HG03442 (cell line): Measurements from ENCODE around the gene PLEKHG7.

Experiments
- ATAC-seq: cut with Tn5 transposase; IDR thresholded peaks from one replicate; pipeline ENCODE4 v1.9.1; 2021; ENCODE audit warnings: mild to moderate bottlenecking, moderate library complexity; ENCODE audit not compliant: unreplicated experiment

PLEKHG7 gene

GRCh38 chr12:92706594-92706993 lies 3.8 kb downstream of the PLEKHG7 start:
- no peak for ATAC-seq

GRCh38 chr12:92707926-92708325 lies 5.1 kb downstream of the PLEKHG7 start:
- ATAC-seq: no peak

GRCh38 chr12:92715625-92716024 lies 12.8 kb downstream of the PLEKHG7 start:
- ATAC-seq: no peak

- no peak for ATAC-seq
These were observed 14.4 kb downstream of the PLEKHG7 start for GRCh38 chr12:92717202-92717601.

- no peak for ATAC-seq
These were observed 15.7 kb downstream of the PLEKHG7 start for GRCh38 chr12:92718483-92718990.

GRCh38 chr12:92719674-92720073 lies 16.9 kb downstream of the PLEKHG7 start:
- no peak for ATAC-seq

GRCh38 chr12:92721130-92721529 lies 18.3 kb downstream of the PLEKHG7 start:
- ATAC-seq: no peak

- no peak for ATAC-seq
These were observed 18.9 kb downstream of the PLEKHG7 start for GRCh38 chr12:92721656-92722055.

GRCh38 chr12:92722897-92723296 lies 20.1 kb downstream of the PLEKHG7 start:
- no peak for ATAC-seq

GRCh38 chr12:92726850-92727249 lies 24.1 kb downstream of the PLEKHG7 start:
- ATAC-seq: no peak

- no peak for ATAC-seq
These were observed 27.1 kb downstream of the PLEKHG7 start for GRCh38 chr12:92729773-92730305.

GRCh38 chr12:92730758-92731157 lies 28.0 kb downstream of the PLEKHG7 start:
- no peak for ATAC-seq

- no peak for ATAC-seq
These were observed 29.4 kb downstream of the PLEKHG7 start for GRCh38 chr12:92732216-92732615.

GRCh38 chr12:92732716-92733115 lies 29.9 kb downstream of the PLEKHG7 start:
- no peak for ATAC-seq

GRCh38 chr12:92733181-92733580 lies 30.4 kb downstream of the PLEKHG7 start:
- ATAC-seq: no peak

GRCh38 chr12:92733661-92734060 lies 30.9 kb downstream of the PLEKHG7 start:
- no peak for ATAC-seq

GRCh38 chr12:92735131-92735721 lies 32.4 kb downstream of the PLEKHG7 start:
- no peak for ATAC-seq

GRCh38 chr12:92736605-92737004 lies 33.8 kb downstream of the PLEKHG7 start:
- no peak for ATAC-seq

GRCh38 chr12:92737855-92738850 lies 35.4 kb downstream of the PLEKHG7 start:
- no peak for ATAC-seq

- no peak for ATAC-seq
These were observed 36.3 kb downstream of the PLEKHG7 start for GRCh38 chr12:92739113-92739512.

GRCh38 chr12:92740411-92740810 lies 37.6 kb downstream of the PLEKHG7 start:
- ATAC-seq: no peak

GRCh38 chr12:92743026-92743425 lies 40.2 kb downstream of the PLEKHG7 start:
- ATAC-seq: no peak
